HCT116 (cell line): ENCODE data around the gene MYO7B. TPM values are rescaled to one million over a fixed set of nuclear protein-coding genes. Genes with fewer than 3 reads are reported as not detected.

Experiments used
- ATAC-seq: fragments of 200-7000 bp; cut with Tn5 transposase; 2 replicates; pipeline ENCODE4 v1.9.1; 2020; ENCODE audit warnings: mild to moderate bottlenecking, moderate library complexity
- BruUV-seq: library from RNA; stranded (reverse); fragments of 400-500 nt; replicated peaks from 2 replicates; lab custom pipeline; 2021; lab: Mats Ljungman, UMichigan
- CTCF ChIA-PET: fragments of 300-600 bp; sonication (Branson Sonifier 250); formaldehyde crosslinking; loops from one replicate; lab custom pipeline; 2021; ENCODE audit warnings: antibody characterized with exemption; lab: Charles Lee
- POLR2A ChIA-PET: fragments of 300-600, 350-600 bp; sonication (Branson Sonifier 250); formaldehyde crosslinking; loops from one replicate; lab custom pipeline; 2021; ENCODE audit warnings: antibody characterized with exemption; lab: Charles Lee
- RAD21 ChIA-PET, 2 experiments: fragments of 300-600 bp; sonication (Branson Sonifier 250); formaldehyde crosslinking; loops; one replicate each; lab custom pipeline; 2023; ENCODE audit warnings: low total read pairs in 2 of 2; ENCODE audit not compliant: uncharacterized antibody in 2 of 2, unreplicated experiment in 2 of 2, low non-redundant PET in 1 of 2; lab: Charles Lee
- DNase-seq: peaks from one replicate; pipeline ENCODE4 v3.0.0-alpha.2; 2010; ENCODE audit warnings: low read depth, low spot score
- H2AFZ ChIP-seq: fragments of 200-600 bp; shearing (Covaris generic), sonication (generic); 2 replicates; pipeline ENCODE4 v1.6.1; 2017; ENCODE audit warnings: low read depth, mixed run types, mixed read lengths, antibody characterized with exemption, low read length; ENCODE audit not compliant: poor library complexity, severe bottlenecking
- H3K27ac ChIP-seq: 2 replicates; pipeline ENCODE4 v1.5.1; 2012; ENCODE audit warnings: low read depth, low read length
- H3K27me3 ChIP-seq: fragments of 200-600 bp; sonication (generic); 2 replicates; pipeline ENCODE4 v1.6.1; 2016; ENCODE audit warnings: mixed run types, low read length, mixed read lengths; ENCODE audit not compliant: insufficient read depth
- H3K36me3 ChIP-seq, 2 experiments: fragments of 200-500 bp in 1 of 2; fragments of 200-600 bp in 1 of 2; sonication (Bioruptor generic) in 1 of 2; sonication (generic) in 1 of 2; 2 replicates each; pipeline versions ENCODE4 v1.5.1 to v1.6.1; 2014 to 2016; ENCODE audit warnings: low read length in 2 of 2, inconsistent platforms in 1 of 2, mixed read lengths in 1 of 2, mixed run types in 1 of 2; ENCODE audit not compliant: insufficient read depth in 2 of 2, control insufficient read depth in 1 of 2
- H3K4me1 ChIP-seq, 2 experiments: fragments of 200-600 bp in 1 of 2; sonication (generic) in 1 of 2; 2 replicates each; pipeline versions ENCODE4 v1.5.1 to v1.6.1; 2012 to 2017; ENCODE audit warnings: low read length in 2 of 2, inconsistent platforms in 1 of 2, mild to moderate bottlenecking in 1 of 2, mixed read lengths in 1 of 2, mixed run types in 1 of 2, moderate library complexity in 1 of 2; ENCODE audit not compliant: insufficient read depth in 2 of 2, control insufficient read depth in 1 of 2
- H3K4me2 ChIP-seq: fragments of 200-600 bp; sonication (generic); 2 replicates; pipeline ENCODE4 v1.6.1; 2017; ENCODE audit warnings: mixed run types, low read length, mixed read lengths
- H3K4me3 ChIP-seq, 2 experiments: fragments of 200-600 bp in 1 of 2; sonication (generic) in 1 of 2; replicated peaks in 1 of 2; 2 replicates each; pipeline ENCODE4 v1.5.1; 2011 to 2016; ENCODE audit warnings: low read length in 2 of 2, control low read depth in 1 of 2, low read depth in 1 of 2, mild to moderate bottlenecking in 1 of 2, mixed read lengths in 1 of 2, mixed run types in 1 of 2
- H3K79me2 ChIP-seq: fragments of 200-600 bp; sonication (generic); 2 replicates; pipeline ENCODE4 v1.6.1; 2017; ENCODE audit warnings: mild to moderate bottlenecking, mixed run types, low read length, moderate library complexity, mixed read lengths; ENCODE audit not compliant: insufficient read depth
- H3K9ac ChIP-seq: fragments of 200-600 bp; sonication (generic); 2 replicates; pipeline ENCODE4 v1.6.1; 2016; ENCODE audit warnings: low read length, mixed read lengths
- H3K9me2 ChIP-seq: fragments of 200-600 bp; sonication (generic), shearing (Covaris generic); 2 replicates; pipeline ENCODE4 v1.6.1; 2017; ENCODE audit warnings: mixed run types, mild to moderate bottlenecking, moderate library complexity; ENCODE audit not compliant: insufficient read depth
- H3K9me3 ChIP-seq, 2 experiments: fragments of 200-500 bp in 1 of 2; fragments of 200-600 bp in 1 of 2; sonication (Bioruptor generic) in 1 of 2; sonication (generic) in 1 of 2; 2 replicates each; pipeline ENCODE4 v1.6.1; 2014 to 2017; ENCODE audit warnings: low read length in 2 of 2, mixed read lengths in 2 of 2, inconsistent platforms in 1 of 2, low read depth in 1 of 2, mild to moderate bottlenecking in 1 of 2, mixed run types in 1 of 2, moderate library complexity in 1 of 2; ENCODE audit not compliant: control insufficient read depth in 1 of 2, insufficient read depth in 1 of 2
- H4K20me1 ChIP-seq: fragments of 200-600 bp; sonication (generic), shearing (Covaris generic); 2 replicates; pipeline ENCODE4 v1.6.1; 2017; ENCODE audit warnings: mixed run types, mild to moderate bottlenecking, moderate library complexity; ENCODE audit not compliant: insufficient read depth
- ATF3 ChIP-seq: IDR thresholded peaks from 2 replicates; pipeline ENCODE4 v1.6.1; 2012
- CBX3 ChIP-seq: IDR thresholded peaks from 2 replicates; pipeline ENCODE4 v1.6.1; 2012; ENCODE audit warnings: low read depth
- CEBPB ChIP-seq: IDR thresholded peaks from 2 replicates; pipeline ENCODE4 v1.6.1; 2012; ENCODE audit warnings: low read depth
- CTCF ChIP-seq, 3 experiments: fragments of 200-600 bp in 1 of 3; sonication (generic) in 1 of 3; IDR thresholded peaks in 2 of 3; conservative IDR thresholded peaks in 1 of 3; 2 replicates each; pipeline ENCODE4 v1.5.1; 2012 to 2017; ENCODE audit warnings: low read depth in 2 of 3, low read length in 2 of 3, antibody characterized with exemption in 1 of 3, borderline replicate concordance in 1 of 3, control low read depth in 1 of 3, mild to moderate bottlenecking in 1 of 3, mixed read lengths in 1 of 3, mixed run types in 1 of 3, moderate library complexity in 1 of 3; ENCODE audit not compliant: insufficient read depth in 1 of 3
- ELF1 ChIP-seq: IDR thresholded peaks from 2 replicates; pipeline ENCODE4 v1.6.1; 2012; ENCODE audit warnings: low read depth, borderline replicate concordance
- EZH2 ChIP-seq: fragments of 200-600 bp; sonication (generic); IDR thresholded peaks from 2 replicates; pipeline ENCODE4 v1.6.1; 2017; ENCODE audit warnings: antibody characterized with exemption, mixed run types
- FOSL1 ChIP-seq: IDR thresholded peaks from 2 replicates; pipeline ENCODE4 v1.6.1; 2012; ENCODE audit warnings: low read depth
- JUND ChIP-seq: IDR thresholded peaks from 2 replicates; pipeline ENCODE4 v1.6.1; 2012
- POLR2AphosphoS5 ChIP-seq: IDR thresholded peaks from 2 replicates; pipeline ENCODE4 v1.6.1; 2011; ENCODE audit warnings: mild to moderate bottlenecking, low read depth, low read length, moderate library complexity
- RAD21 ChIP-seq: IDR thresholded peaks from 2 replicates; pipeline ENCODE4 v1.6.1; 2012; ENCODE audit warnings: low read depth, mild to moderate bottlenecking
- REST ChIP-seq: IDR thresholded peaks from 2 replicates; pipeline ENCODE4 v1.6.1; 2012; ENCODE audit warnings: low read depth
- SIN3A ChIP-seq: IDR thresholded peaks from 2 replicates; pipeline ENCODE4 v1.6.1; 2012; ENCODE audit warnings: low read depth
- SP1 ChIP-seq: IDR thresholded peaks from 2 replicates; pipeline ENCODE4 v1.6.1; 2012; ENCODE audit warnings: low read depth
- SRF ChIP-seq: IDR thresholded peaks from 2 replicates; pipeline ENCODE4 v1.6.1; 2012; ENCODE audit warnings: low read depth
- YY1 ChIP-seq: IDR thresholded peaks from 2 replicates; pipeline ENCODE4 v1.6.1; 2011; ENCODE audit warnings: low read length, low read depth, moderate library complexity, mild to moderate bottlenecking; ENCODE audit not compliant: insufficient replicate concordance; ENCODE audit errors: extremely low read depth
- ZBTB33 ChIP-seq: IDR thresholded peaks from 2 replicates; pipeline ENCODE4 v1.6.1; 2011; ENCODE audit warnings: mild to moderate bottlenecking, low read length, moderate library complexity; ENCODE audit not compliant: insufficient replicate concordance; ENCODE audit errors: extremely low read depth
- ZFX ChIP-seq: fragments of 450-650 bp; IDR thresholded peaks from 2 replicates; pipeline ENCODE4 v1.6.1; 2017
- ZNF274 ChIP-seq: fragments of 200-500 bp; sonication (Bioruptor generic); IDR thresholded peaks from 2 replicates; pipeline ENCODE4 v1.6.1; 2014; ENCODE audit warnings: mild to moderate bottlenecking, low read depth, low read length, inconsistent platforms
- intact Hi-C: fragments of 100-400 bp; cut with micrococcal nuclease; formaldehyde crosslinking; loops from 2 replicates; pipeline ENCODE4 v1.10.0; 2022
- total RNA-seq: library from RNA; stranded (reverse); gene quantifications from one replicate; pipeline ENCODE4 v1.2.1, GENCODE V29; 2021; ENCODE audit not compliant: unreplicated experiment

Gene MYO7B
- total RNA-seq, 1 experiment from 2014 or later = 0.07 TPM

GRCh38 chr2:127658641-127659407 lies 123.3 kb downstream of the MYO7B start:
- Histone ChIP-seq H3K27ac (no peak overlapping the region), H4K20me1 (no peaks in the 10 kb centered on the region), H3K27me3 (no peaks in the 10 kb centered on the region), H3K4me3 (no peak overlapping the region), H3K9me2 (no peaks in the 10 kb centered on the region), H3K9ac (no peak overlapping the region), H3K4me2 (no peak overlapping the region), H3K79me2 (no peaks in the 10 kb centered on the region), H3K9me3 (no peaks in the 10 kb centered on the region; a peak in 1 of 4 replicates), H3K4me1 (peaks cover 0 to 8% of the 10 kb centered on the region in 2 experiments; a peak in 1 of 4 replicates), H2AFZ (no peak overlapping the region), H3K36me3 (no peaks in the 10 kb centered on the region)
- ATAC-seq (no peak), DNase-seq (no peak)
- no TSS peak for BruUV-seq
- intact Hi-C loops = no loop called here
- POLR2A ChIA-PET = no interaction called here
- no peak for TF ChIP-seq FOSL1
- no peak for TF ChIP-seq ATF3
- no peak for TF ChIP-seq ELF1
- no peak for TF ChIP-seq YY1
- no peak for TF ChIP-seq CBX3
- TF ChIP-seq SP1 = no peak
- no peak for TF ChIP-seq SIN3A
- TF ChIP-seq CTCF (IDR thresholded peaks at IDR 0.05 in 2 of 3, conservative IDR thresholded peaks at IDR 0.05 in 1 of 3; ENCODE audit: borderline replicate concordance in 1 of 3, insufficient read depth in 1 of 3, low read depth in 2 of 3, low read length in 2 of 3) = no peak
- no peak for TF ChIP-seq EZH2
- TF ChIP-seq JUND = no peak
- no peak for TF ChIP-seq REST
- TF ChIP-seq SRF = no peak
- no peak for TF ChIP-seq RAD21
- TF ChIP-seq POLR2AphosphoS5 = no peak
- TF ChIP-seq ZBTB33 = no peak
- no peak for TF ChIP-seq ZFX
- no peak for TF ChIP-seq ZNF274
- no peak for TF ChIP-seq CEBPB
- CTCF ChIA-PET = no interaction called here
- RAD21 ChIA-PET = no interaction called here
